HT1080 (cell line): Measurements from ENCODE around the gene TEX264. TPM values are rescaled to one million over a fixed set of nuclear protein-coding genes. Genes with fewer than 3 reads are reported as not detected.
A peak's percentile ranks its signal among the peaks of the same experiment; 100 is the strongest.

Source experiments
- DNase-seq: peaks from one replicate; pipeline ENCODE4 v3.0.0-alpha.2; 2015; ENCODE audit warnings: low read depth
- total RNA-seq: library from RNA; depleted of rRNA; stranded (reverse); fragments of >200 nt; shearing (Covaris generic); gene quantifications from 2 replicates; pipeline ENCODE4 v1.2.3, GENCODE V29; 2014

Gene TEX264
- total RNA-seq, 1 experiment from 2014 or later, result 84.8 TPM

GRCh38 chr3:51692980-51693395, 21.9 kb downstream of the TEX264 start:
- no peak for DNase-seq

- DNase-seq, result no peak
Measured at GRCh38 chr3:51696954-51697353, 25.9 kb downstream of the TEX264 start.

GRCh38 chr3:51698209-51698608, 27.2 kb downstream of the TEX264 start:
- no peak for DNase-seq

GRCh38 chr3:51700403-51700802, 29.4 kb downstream of the TEX264 start:
- no peak for DNase-seq

- no peak for DNase-seq
Measured at GRCh38 chr3:51702156-51702555, 31.1 kb downstream of the TEX264 start.

- DNase-seq, result no peak
Measured at GRCh38 chr3:51703068-51703760, 32.2 kb downstream of the TEX264 start.

GRCh38 chr3:51703761-51704510, 32.9 kb downstream of the TEX264 start:
- DNase-seq, result no peak

- no peak for DNase-seq
Measured at GRCh38 chr3:51704511-51704950, 33.5 kb downstream of the TEX264 start.

- no peak for DNase-seq
Measured at GRCh38 chr3:51705276-51706020, 34.4 kb downstream of the TEX264 start.

- DNase-seq, result no peak
Measured at GRCh38 chr3:51706021-51706485, 35.0 kb downstream of the TEX264 start.

GRCh38 chr3:51706788-51707731, 36.0 kb downstream of the TEX264 start, which contains the start of gene GRM2:
TSS of gene GRM2 (plus strand) at chr3:51707068. CDS start at chr3:51708984, 1,916 bp downstream.
- DNase-seq, result no peak

- DNase-seq, result no peak
Measured at GRCh38 chr3:51708216-51708845, 37.3 kb downstream of the TEX264 start.

GRCh38 chr3:51709004-51709420, 38.0 kb downstream of the TEX264 start:
- DNase-seq, result no peak

GRCh38 chr3:51709675-51710074, 38.6 kb downstream of the TEX264 start:
- DNase-seq, result no peak

- peak; percentile 17 for DNase-seq
Measured at GRCh38 chr3:51710631-51711351, 39.7 kb downstream of the TEX264 start.

GRCh38 chr3:51711352-51712037, 40.4 kb downstream of the TEX264 start:
- DNase-seq, result no peak

GRCh38 chr3:51712038-51712420, 41.0 kb downstream of the TEX264 start:
- DNase-seq, result no peak

- DNase-seq, result no peak
Measured at GRCh38 chr3:51712511-51712931, 41.5 kb downstream of the TEX264 start.

GRCh38 chr3:51712963-51713362, 41.9 kb downstream of the TEX264 start:
- no peak for DNase-seq
